ENCODE measurements around the gene PPP1R27.

PPP1R27 gene

DNA sequence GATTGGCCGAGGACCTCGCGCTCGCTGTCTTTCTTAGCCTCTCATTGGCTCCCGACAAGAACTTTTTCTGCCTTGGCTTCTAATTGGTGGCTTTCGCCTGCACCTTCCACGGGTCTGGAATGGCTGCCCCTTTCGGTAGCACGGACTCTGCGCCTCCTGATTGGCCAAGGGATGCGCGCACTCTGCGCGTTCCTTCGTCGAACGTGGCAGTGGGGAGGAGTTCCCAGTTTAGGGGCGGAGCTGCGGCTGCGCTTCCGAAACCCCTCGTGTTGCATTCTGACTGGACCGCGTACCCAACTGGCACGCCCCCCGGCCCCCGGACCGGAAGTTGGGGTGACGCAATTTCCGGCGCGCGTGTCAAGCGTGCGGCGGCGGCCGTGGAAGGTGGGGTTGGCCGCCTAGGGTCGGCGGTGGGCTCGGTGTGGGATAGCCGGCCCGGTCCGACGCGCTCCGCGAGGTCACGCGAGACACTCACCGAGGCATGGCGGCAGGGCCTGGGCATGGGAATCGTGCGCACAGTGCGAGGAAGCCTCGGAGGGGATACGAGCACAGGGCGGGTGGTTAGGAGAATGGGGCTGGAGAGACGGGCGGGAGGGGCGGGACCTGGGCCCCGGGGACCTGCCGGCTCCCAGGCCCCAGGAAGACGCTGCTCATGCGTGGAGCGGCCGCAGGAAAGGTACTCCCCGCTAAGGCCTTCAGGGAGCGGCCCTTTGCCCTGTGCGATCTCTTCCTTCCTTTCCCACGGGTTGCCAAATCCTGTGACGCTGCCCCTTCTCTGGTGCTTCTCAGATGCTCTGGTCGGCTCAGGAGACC lies 26.1 kb upstream of the PPP1R27 start:
- DNase-seq = peak; percentile 100

DNA sequence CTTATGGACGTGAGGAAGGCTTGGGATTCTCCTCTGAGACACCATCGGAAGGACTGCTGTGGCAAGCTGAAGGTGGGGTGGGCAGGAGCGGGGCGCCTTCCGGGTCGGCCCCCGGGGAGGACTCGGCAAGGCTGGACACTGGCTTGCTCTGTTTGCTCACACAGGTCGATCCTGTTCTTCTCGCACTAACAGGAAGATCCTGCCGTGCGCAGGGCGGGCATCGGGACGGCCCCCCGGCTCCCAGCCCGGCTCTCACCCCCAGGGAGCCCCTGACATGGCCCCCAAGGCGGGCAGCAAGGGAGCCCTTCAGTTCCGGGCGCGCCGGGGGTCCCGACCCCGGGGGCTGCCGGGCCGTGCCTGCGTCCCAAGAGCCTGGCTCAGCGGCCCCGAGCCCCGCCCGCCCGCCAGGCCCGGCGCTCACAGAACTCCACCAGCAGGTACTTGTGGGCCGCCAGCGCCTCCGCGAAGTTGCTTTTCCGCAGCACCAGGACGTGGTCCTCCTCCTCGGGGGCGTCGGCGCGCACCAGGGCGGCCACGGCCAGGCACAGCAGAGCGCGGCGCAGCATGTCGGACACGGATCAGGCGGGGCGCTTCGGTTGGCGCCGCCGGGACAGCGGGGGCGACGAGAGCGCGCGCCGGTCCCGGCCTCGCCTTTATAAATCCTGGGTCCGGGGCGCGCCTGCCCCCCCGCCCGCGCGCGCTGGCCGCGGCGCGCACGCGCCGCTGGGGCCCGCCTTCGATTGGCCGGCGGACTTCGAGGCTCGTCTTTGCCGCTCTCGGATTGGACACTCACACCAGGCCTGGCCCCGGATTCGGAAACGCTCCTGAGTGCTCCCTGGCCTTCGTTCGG lies 25.3 kb upstream of the PPP1R27 start, which contains the start of gene P4HB:
Gene P4HB, minus strand, starts transcription at position 630 of the 850 bp plus-strand sequence. Its CDS starts 64 bp downstream, at position 566.
- DNase-seq = no peak

- no peak for DNase-seq
These were observed 24.4 kb upstream of the PPP1R27 start for GRCh38 chr17:81858967-81859905.

- DNase-seq = no peak
These were observed 23.5 kb upstream of the PPP1R27 start for GRCh38 chr17:81858170-81858966.

DNA sequence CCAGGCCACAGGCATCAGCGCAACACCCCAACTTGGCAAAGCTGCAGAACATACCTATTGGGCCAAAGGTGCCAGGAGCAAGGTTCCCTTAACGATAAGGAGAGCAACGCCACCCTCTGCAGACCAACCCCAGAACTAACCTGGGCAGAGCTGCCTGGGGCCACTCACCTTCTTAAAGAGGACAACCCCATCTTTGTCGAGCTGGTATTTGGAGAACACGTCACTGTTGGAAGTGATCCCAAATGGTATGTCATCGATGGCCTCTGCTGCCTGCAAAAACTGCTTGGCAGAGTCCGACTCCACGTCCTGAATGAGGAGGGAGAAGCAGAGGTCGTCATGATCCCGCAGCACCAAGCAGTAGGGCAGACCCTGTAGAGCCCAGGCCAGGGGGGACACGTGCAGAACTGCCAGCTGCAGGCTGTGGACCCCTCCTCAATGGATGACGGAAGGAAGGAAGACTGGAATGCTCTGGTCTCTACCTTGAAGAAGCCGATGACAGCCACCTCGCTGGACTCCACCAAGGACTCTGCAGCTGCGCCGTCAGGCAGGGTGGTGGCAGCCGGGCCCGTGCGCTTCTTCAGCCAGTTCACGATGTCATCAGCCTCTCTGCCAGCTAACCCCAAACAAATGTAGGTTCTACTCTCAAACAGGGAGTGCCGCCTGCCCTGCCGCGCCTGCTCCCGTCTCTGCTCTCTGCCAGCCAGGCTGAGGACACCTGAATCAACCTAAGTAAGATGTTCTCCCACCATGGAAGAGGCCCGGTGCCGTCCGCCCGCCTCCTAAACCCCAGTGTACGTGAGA lies 20.3 kb upstream of the PPP1R27 start:
- no peak for DNase-seq

- no peak for DNase-seq
These were observed 17.4 kb upstream of the PPP1R27 start for GRCh38 chr17:81852237-81852636.

- DNase-seq = no peak
These were observed 16.6 kb upstream of the PPP1R27 start for GRCh38 chr17:81851423-81851822.

GRCh38 chr17:81849457-81849856 lies 14.6 kb upstream of the PPP1R27 start:
- no peak for DNase-seq

DNA sequence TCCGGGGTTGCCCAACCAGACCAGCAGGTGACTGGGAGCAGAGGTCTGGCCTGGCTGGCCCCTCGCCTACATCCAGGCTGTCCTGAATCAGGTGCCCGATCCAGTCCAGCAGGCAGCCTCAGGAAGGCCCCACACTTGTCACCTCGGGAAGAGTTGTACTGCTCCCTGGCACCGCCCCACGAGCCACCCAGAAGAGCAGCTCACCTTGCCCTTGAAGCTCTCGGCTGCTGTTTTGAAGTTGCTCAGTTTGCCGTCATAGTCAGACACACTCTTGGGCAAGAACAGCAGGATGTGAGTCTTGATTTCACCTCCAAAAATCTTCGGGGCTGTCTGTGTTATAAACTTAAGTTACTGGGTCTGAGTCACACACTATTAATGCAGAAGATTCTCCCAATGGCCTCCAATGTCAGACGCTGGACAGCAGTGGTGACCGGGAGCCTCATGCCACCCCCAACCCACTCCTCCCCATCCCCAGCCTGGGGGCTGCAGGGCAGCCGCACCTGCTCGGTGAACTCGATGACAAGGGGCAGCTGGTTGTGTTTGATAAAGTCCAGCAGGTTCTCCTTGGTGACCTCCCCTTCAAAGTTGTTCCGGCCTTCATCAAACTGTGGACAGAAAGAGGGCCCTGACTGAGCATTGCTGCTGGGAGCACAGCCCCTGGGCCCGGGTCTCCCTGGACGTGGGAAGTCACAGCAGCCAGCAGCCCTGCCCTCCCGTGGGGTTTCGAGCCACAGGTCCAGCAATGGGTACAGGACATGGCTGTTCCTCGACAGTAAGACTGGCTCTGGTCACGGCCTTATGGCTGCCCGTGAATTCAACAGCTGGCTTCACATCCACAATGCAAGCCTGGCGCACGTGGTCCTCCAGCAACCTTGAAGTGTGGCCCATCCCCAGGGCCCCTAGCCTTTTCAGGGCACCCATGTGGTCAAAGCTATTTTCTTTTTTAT lies 12.2 kb upstream of the PPP1R27 start:
- no peak for DNase-seq

- no peak for DNase-seq
These were observed 11.3 kb upstream of the PPP1R27 start for GRCh38 chr17:81845881-81846742.

GRCh38 chr17:81845361-81845760 lies 10.5 kb upstream of the PPP1R27 start:
- DNase-seq = no peak

- no peak for DNase-seq
These were observed 10.0 kb upstream of the PPP1R27 start for GRCh38 chr17:81844887-81845286.

DNA sequence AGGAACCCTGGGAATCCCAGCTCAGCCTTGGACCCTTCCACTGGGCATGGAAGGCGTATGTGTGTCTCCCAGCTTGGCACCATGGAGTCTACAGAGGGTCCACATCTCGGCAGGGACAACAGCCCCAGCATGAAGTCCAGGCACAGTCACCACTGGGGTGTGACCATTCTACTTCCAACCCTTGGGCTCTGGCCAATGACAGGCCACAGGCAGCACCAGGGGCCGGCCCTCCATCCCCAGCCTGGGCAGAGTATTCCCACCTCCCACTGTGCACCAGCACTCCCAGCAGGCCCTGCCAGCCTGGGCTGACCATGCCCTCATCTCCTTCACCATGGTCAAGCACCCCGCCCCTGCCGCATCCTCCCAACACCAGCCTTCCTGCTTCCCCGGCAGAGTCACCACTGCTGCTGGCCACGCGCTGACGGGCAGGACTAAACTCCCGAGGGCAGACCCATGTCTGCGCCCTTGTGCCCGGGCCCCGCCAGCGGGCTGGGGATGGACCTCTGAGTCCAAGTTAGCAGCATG lies 9.5 kb upstream of the PPP1R27 start:
- no peak for DNase-seq

GRCh38 chr17:81843713-81844326 lies 9.0 kb upstream of the PPP1R27 start:
- DNase-seq = no peak

GRCh38 chr17:81842725-81843504 lies 8.1 kb upstream of the PPP1R27 start:
- DNase-seq = no peak

DNA sequence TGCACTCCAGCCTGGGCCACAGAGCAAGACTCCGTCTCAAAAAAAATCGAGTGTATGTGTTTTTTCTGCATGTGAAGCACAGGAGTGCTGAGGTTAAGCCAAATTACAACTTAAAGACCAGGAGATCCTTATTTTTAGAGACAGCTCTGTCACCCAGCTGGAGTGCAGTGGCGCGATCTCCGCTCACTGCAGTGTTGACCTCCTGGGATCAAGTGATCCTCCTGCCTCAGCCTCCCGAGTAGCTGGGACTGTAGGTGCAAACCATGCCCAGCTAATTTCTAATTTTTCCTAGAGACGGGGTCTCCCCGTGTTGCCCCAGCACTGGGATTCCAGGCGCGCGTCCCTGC lies 7.5 kb upstream of the PPP1R27 start:
- no peak for DNase-seq

GRCh38 chr17:81841866-81842265 lies 7.0 kb upstream of the PPP1R27 start:
- DNase-seq = no peak
